Testis (tissue), 3 donors: ENCODE measurements around the gene RASGRP3. TPM values are rescaled to one million over a fixed set of nuclear protein-coding genes. Genes with fewer than 3 reads are reported as not detected.

ENCODE experiments used
- DNase-seq: peaks from one replicate; pipeline ENCODE4 v3.0.0-alpha.2; 2019
- H3K27ac ChIP-seq, 2 donors: fragments of 200-600 bp; sonication (generic); one replicate each; pipeline ENCODE4 v1.5.1; 2019
- H3K27me3 ChIP-seq: fragments of 200-600 bp; sonication (generic); one replicate; pipeline ENCODE4 v1.5.1; 2019
- H3K36me3 ChIP-seq: fragments of 200-600 bp; sonication (generic); one replicate; pipeline ENCODE4 v1.5.1; 2017; ENCODE audit warnings: low read depth; ENCODE audit errors: missing control alignments
- H3K4me1 ChIP-seq: fragments of 200-600 bp; sonication (generic); one replicate; pipeline ENCODE4 v1.5.1; 2019
- H3K4me3 ChIP-seq, 2 donors: fragments of 200-600 bp; sonication (generic); one replicate each; pipeline ENCODE4 v1.5.1; 2017 to 2019
- H3K9me3 ChIP-seq: fragments of 200-600 bp; sonication (generic); one replicate; pipeline ENCODE4 v1.5.1; 2017
- CTCF ChIP-seq, 3 experiments: fragments of 450-650 bp in 2 of 3; fragments of 200-600 bp in 1 of 3; sonication (generic) in 1 of 3; IDR thresholded peaks; one replicate each; pipeline ENCODE4 v1.5.1; 2016 to 2019; ENCODE audit warnings: antibody characterized with exemption in 3 of 3, mild to moderate bottlenecking in 2 of 3, moderate library complexity in 1 of 3
- POLR2A ChIP-seq: fragments of 450-650 bp; IDR thresholded peaks from one replicate; pipeline ENCODE4 v1.6.1; 2017; ENCODE audit warnings: antibody characterized with exemption, mild to moderate bottlenecking, moderate library complexity
- WGBS, 2 donors: methylation state at CpG; one replicate each; pipeline ENCODE4 v1.1.5; 2018; 5-methylcytosine and 5-hydroxymethylcytosine counted together
- intact Hi-C: fragments of 100-400 bp; cut with DNase I; formaldehyde crosslinking; loops from one replicate; pipeline ENCODE4 v1.15.1; 2023; ENCODE audit warnings: low total_unique reads
- polyA plus RNA-seq: library from polyadenylated mRNA; stranded (reverse); fragments of 350-450 nt; fragmentation: Illumina TruSeq; extraction: RNeasy Lipid Tissue Mini Kit (QIAGEN cat#74804); gene quantifications from one replicate; pipeline ENCODE4 v1.2.3, GENCODE V29; 2014; ENCODE audit warnings: low read depth, low replicate concordance; ENCODE audit not compliant: insufficient read depth
- total RNA-seq, 2 donors: library from RNA; depleted of rRNA; stranded (reverse); fragments of >200 nt; gene quantifications; one replicate each; pipeline ENCODE4 v1.2.3, GENCODE V29; 2016

The RASGRP3 gene
- total and polyA plus RNA-seq, 3 donors from 2014 or later = 2.8 to 26.3 (median 8.2) TPM

- DNase-seq = no peak
- intact Hi-C loops = no loop called here
- no peak overlapping the region for H3K27ac ChIP-seq
- H3K4me3 ChIP-seq = no peak overlapping the region
- H3K4me1 ChIP-seq = no peaks in the 10 kb centered on the region
- H3K27me3 ChIP-seq = no peaks in the 10 kb centered on the region
- TF ChIP-seq POLR2A (no peak), CTCF (IDR thresholded peaks at IDR 0.05) (no peak)
- no peaks in the 10 kb centered on the region for H3K9me3 ChIP-seq
- H3K36me3 ChIP-seq = no peaks in the 10 kb centered on the region
- WGBS, 2 donors = 74 to 76% methylated on average over 2 of the region's 2 CpGs
These were observed 19.7 kb downstream of the RASGRP3 start for GRCh38 chr2:33496150-33496549.

GRCh38 chr2:33496726-33497125 lies 20.3 kb downstream of the RASGRP3 start:
- H3K4me1 ChIP-seq = no peaks in the 10 kb centered on the region
- no peaks in the 10 kb centered on the region for H3K27me3 ChIP-seq
- H3K4me3 ChIP-seq = no peak overlapping the region
- TF ChIP-seq POLR2A (no peak), CTCF (IDR thresholded peaks at IDR 0.05) (no peak)
- H3K9me3 ChIP-seq = no peaks in the 10 kb centered on the region
- DNase-seq = no peak
- no peak overlapping the region for H3K27ac ChIP-seq
- no peaks in the 10 kb centered on the region for H3K36me3 ChIP-seq
- 74 to 90% methylated on average over 2 of the region's 2 CpGs for whole genome bisulfite sequencing, 2 donors
- intact Hi-C loops = no loop called here

- H3K27me3 ChIP-seq = no peaks in the 10 kb centered on the region
- H3K9me3 ChIP-seq = no peaks in the 10 kb centered on the region
- no peak overlapping the region for H3K4me3 ChIP-seq
- intact Hi-C loops = no loop called here
- H3K27ac ChIP-seq = no peak overlapping the region
- no peaks in the 10 kb centered on the region for H3K36me3 ChIP-seq
- H3K4me1 ChIP-seq = no peaks in the 10 kb centered on the region
- no peak for DNase-seq
- TF ChIP-seq CTCF (IDR thresholded peaks at IDR 0.05) (no peak), POLR2A (no peak)
These were observed 20.8 kb downstream of the RASGRP3 start for GRCh38 chr2:33497221-33497650.

- Histone ChIP-seq H3K36me3 (no peaks in the 10 kb centered on the region), H3K9me3 (no peaks in the 10 kb centered on the region), H3K27me3 (no peaks in the 10 kb centered on the region), H3K4me3 (no peak overlapping the region), H3K4me1 (no peaks in the 10 kb centered on the region), H3K27ac (no peak overlapping the region)
- intact Hi-C loops = no loop called here
- no peak for TF ChIP-seq CTCF (IDR thresholded peaks at IDR 0.05)
- TF ChIP-seq POLR2A = no peak
- whole genome bisulfite sequencing, 2 donors = 83 to 90% methylated on average over 5 of the region's 5 CpGs
- DNase-seq = no peak
These were observed 22.0 kb downstream of the RASGRP3 start for GRCh38 chr2:33498291-33498956.

- WGBS, 2 donors = 87 to 89% methylated on average over 5 of the region's 5 CpGs
- intact Hi-C loops = no loop called here
- TF ChIP-seq POLR2A = no peak
- no peak for TF ChIP-seq CTCF (IDR thresholded peaks at IDR 0.05)
- no peaks in the 10 kb centered on the region for H3K9me3 ChIP-seq
- no peak overlapping the region for H3K27ac ChIP-seq
- no peak for DNase-seq
- H3K4me1 ChIP-seq = no peaks in the 10 kb centered on the region
- no peaks in the 10 kb centered on the region for H3K27me3 ChIP-seq
- no peaks in the 10 kb centered on the region for H3K36me3 ChIP-seq
- H3K4me3 ChIP-seq = no peak overlapping the region
These were observed 23.7 kb downstream of the RASGRP3 start for GRCh38 chr2:33500177-33500576.
